Neutrophil (primary cell): Measurements from ENCODE around the gene ZNF681.
A peak's percentile ranks its signal among the peaks of the same experiment; 100 is the strongest.
"Not testable (repeated sequence)": the region's sequence is repeated elsewhere in the genome, so short reads cannot be mapped to it uniquely, and the experiment has no call there.

Source experiments
- H3K27ac ChIP-seq: fragments of 200-600 bp; sonication (generic); 2 replicates; pipeline ENCODE4 v1.5.1; 2016; ENCODE audit warnings: mild to moderate bottlenecking, moderate library complexity
- H3K27me3 ChIP-seq: fragments of 200-600 bp; sonication (generic); 2 replicates; pipeline ENCODE4 v1.6.0; 2016; ENCODE audit warnings: mild to moderate bottlenecking
- H3K36me3 ChIP-seq: fragments of 200-600 bp; sonication (generic); 2 replicates; pipeline ENCODE4 v1.5.1; 2017
- H3K4me1 ChIP-seq, 2 experiments: fragments of 200-600 bp in 1 of 2; sonication (generic) in 1 of 2; 1 replicate in 1 of 2; 2 replicates in 1 of 2; pipeline versions ENCODE4 v1.5.1 to v1.6.1; 2013 to 2016; ENCODE audit warnings: low read depth in 1 of 2, low read length in 1 of 2, mild to moderate bottlenecking in 1 of 2, moderate library complexity in 1 of 2; ENCODE audit not compliant: control insufficient read depth in 1 of 2, insufficient read depth in 1 of 2
- H3K4me3 ChIP-seq, 2 experiments: fragments of 200-600 bp in 1 of 2; sonication (generic) in 1 of 2; 1 replicate in 1 of 2; 2 replicates in 1 of 2; pipeline ENCODE4 v1.5.1; 2013 to 2016; ENCODE audit warnings: low read depth in 1 of 2, low read length in 1 of 2, mild to moderate bottlenecking in 1 of 2, moderate library complexity in 1 of 2
- H3K9me3 ChIP-seq: fragments of 200-600 bp; sonication (generic); 2 replicates; pipeline ENCODE4 v1.5.1; 2016
- TF ChIP-seq, protein P1 (sequence below): fragments of 200-600 bp; sonication (generic); IDR thresholded peaks from 2 replicates; pipeline ENCODE4 v1.5.1; 2016; ENCODE audit warnings: antibody characterized with exemption

ZNF681 gene

DNA sequence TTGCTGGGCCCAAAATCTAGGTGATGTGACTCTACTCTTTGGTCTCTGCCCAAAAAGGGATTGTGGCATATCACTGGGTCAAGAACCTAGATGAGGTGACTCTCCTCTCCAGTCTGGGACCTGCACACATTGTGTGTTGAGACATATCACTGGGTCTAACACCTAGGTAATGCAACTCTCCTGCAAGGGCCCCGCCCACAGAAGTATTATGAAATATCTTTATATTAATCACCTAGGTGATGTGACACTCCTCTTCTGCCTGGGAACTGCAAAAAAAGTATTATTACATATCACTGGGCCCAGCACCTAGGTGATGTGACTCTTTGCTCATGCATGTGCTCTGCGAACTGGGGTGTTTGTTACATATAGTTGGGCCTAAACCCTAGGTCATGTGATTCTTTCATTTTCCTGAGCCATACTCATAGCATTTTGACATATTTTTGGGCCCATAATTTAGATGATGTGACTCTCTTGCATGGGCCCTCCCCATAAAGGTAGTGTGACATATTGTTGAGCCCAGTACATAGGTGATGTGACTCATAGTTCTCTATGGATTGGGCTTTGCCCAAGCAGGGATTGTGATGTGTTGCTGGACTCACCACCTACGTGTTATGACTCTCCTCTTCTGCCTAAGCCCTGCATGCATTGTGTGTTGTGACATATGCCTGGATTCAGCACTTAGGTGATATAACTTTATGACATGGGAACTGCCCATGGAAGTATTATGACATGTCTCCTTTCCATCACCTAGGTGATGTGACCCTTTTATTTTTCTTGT lies 11.2 kb upstream of the ZNF681 start:
- Histone ChIP-seq H3K27ac (no peak overlapping the region), H3K9me3 (peaks cover 4% of the 10 kb centered on the region), H3K4me1 (peaks cover 10% of the 10 kb centered on the region in 2 experiments), H3K4me3 (no peak overlapping the region), H3K36me3 (no peaks in the 10 kb centered on the region), H3K27me3 (no peaks in the 10 kb centered on the region)
- TF ChIP-seq, protein P1, sequence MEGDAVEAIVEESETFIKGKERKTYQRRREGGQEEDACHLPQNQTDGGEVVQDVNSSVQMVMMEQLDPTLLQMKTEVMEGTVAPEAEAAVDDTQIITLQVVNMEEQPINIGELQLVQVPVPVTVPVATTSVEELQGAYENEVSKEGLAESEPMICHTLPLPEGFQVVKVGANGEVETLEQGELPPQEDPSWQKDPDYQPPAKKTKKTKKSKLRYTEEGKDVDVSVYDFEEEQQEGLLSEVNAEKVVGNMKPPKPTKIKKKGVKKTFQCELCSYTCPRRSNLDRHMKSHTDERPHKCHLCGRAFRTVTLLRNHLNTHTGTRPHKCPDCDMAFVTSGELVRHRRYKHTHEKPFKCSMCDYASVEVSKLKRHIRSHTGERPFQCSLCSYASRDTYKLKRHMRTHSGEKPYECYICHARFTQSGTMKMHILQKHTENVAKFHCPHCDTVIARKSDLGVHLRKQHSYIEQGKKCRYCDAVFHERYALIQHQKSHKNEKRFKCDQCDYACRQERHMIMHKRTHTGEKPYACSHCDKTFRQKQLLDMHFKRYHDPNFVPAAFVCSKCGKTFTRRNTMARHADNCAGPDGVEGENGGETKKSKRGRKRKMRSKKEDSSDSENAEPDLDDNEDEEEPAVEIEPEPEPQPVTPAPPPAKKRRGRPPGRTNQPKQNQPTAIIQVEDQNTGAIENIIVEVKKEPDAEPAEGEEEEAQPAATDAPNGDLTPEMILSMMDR = no peak

DNA sequence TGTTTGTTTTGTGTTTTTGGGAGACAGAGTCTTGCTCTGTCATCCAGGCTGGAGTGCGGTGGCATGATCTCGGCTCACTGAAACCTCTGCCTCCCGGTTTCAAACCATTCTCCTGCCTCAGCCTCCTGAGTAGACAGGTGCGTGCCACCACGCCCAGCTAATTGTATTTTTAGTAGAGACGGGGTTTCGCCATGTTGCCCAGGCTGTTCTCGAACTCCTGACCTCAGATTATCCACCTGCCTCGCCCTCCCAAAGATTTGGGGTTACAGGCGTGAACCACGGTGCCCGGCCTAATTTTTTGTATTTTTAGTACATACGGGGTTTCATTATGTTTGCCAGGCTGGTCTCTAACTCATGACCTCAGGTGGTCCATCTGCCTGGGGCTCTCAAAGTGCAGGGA lies 8.3 kb upstream of the ZNF681 start:
- H3K9me3 ChIP-seq = peaks cover 4% of the 10 kb centered on the region
- H3K27ac ChIP-seq = no peak overlapping the region
- peaks cover 11% of the 10 kb centered on the region for H3K27me3 ChIP-seq
- peaks cover 12% of the 10 kb centered on the region in 2 experiments for H3K4me1 ChIP-seq
- H3K4me3 ChIP-seq = no peak overlapping the region
- TF ChIP-seq, protein P1 = no peak
- H3K36me3 ChIP-seq = no peaks in the 10 kb centered on the region

DNA sequence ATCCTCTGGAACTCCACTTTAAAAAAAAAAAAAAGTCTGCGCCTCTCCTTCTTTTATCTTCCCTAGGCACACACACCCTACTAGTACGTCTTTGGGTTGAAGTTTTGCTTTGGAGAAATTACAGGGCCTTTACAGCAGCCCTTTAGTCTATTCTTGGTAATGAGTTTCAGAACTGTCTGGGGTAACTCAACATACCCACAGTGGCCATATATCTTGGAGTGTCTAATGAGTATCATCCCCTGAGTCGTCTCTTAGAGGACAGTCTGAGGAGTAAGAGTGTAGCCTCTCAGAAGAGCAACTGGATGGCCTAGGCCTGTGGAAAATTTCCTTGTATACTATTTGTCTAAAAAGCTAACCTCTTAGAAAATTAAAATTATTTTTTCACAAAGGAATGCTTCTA lies 6.1 kb upstream of the ZNF681 start:
- Histone ChIP-seq H3K27ac (no peak overlapping the region), H3K9me3 (peaks cover 4% of the 10 kb centered on the region), H3K27me3 (peaks cover 11% of the 10 kb centered on the region), H3K4me3 (no peak overlapping the region), H3K36me3 (no peaks in the 10 kb centered on the region), H3K4me1 (peaks cover 12% of the 10 kb centered on the region in 2 experiments)
- TF ChIP-seq, protein P1 = no peak

DNA sequence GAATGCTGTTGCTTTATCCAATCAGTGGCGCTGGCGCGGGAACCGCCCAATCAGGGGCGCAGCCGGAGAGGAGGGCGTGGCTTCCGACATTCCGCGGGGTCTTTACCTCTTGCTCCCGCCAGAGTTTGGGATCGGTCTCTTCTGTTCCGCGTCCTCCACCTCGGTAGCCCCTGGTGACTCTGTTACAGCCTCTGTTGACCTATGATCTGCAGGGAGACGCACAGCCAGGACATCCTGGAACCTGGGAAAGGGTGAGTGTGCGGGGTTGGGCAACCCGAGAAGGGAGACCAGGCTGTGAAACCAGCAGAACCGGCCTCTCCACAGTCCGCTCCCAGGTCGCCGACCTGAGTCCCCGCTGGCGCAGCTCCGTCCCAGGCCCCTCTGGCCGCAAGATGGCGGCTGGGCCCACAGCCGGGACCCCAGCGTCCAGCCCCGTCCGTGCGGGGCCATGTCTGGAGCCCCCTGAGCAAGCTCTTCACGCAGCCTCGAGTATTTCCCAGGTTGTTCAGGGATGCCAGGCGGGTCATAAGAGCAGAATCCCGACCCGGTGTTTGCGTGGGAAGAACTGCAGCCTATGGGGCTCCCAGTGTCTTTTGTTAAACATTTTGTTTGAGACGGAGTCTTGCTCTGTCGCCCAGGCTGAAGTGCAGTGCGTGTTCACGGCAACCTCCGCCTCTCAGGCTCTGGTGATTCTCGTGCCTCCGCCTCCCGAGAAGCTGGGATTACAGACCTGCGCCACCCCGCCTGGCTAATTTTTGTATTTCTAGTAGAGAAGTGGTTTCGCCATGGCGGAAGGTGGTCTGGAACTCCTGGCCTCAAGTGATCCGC lies 4.4 kb upstream of the ZNF681 start:
- no peaks in the 10 kb centered on the region for H3K36me3 ChIP-seq
- no peak overlapping the region for H3K27ac ChIP-seq
- peaks cover 11% of the 10 kb centered on the region for H3K27me3 ChIP-seq
- H3K4me1 ChIP-seq = peaks cover 12 to 16% of the 10 kb centered on the region in 2 experiments
- peaks cover 4% of the 10 kb centered on the region for H3K9me3 ChIP-seq
- peak overlapping the region; percentile 53 to 58 for H3K4me3 ChIP-seq
- TF ChIP-seq, protein P1 = no peak

DNA sequence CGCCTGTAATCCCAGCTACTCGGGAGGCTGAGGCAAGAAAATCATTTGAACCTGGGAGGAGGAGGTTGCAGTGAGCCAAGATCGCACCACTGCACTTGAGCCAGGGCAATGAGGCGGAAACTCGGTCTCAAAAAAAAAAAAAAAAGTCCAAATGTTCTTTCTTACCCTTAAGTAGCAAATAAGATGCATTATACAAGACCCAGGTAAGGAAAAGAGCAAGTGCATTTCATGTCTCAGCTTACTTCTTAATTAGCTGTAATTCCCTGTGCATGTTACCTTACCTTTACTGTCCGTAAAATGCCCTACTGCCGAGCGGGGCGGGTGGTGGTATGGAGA lies 3.8 kb upstream of the ZNF681 start:
- H3K9me3 ChIP-seq = peaks cover 4% of the 10 kb centered on the region
- H3K36me3 ChIP-seq = no peaks in the 10 kb centered on the region
- TF ChIP-seq, protein P1 = no peak
- H3K4me1 ChIP-seq = peaks cover 12 to 18% of the 10 kb centered on the region in 2 experiments
- H3K27ac ChIP-seq = no peak overlapping the region
- peak overlapping the region; percentile 53 to 58 for H3K4me3 ChIP-seq
- H3K27me3 ChIP-seq = peaks cover 11% of the 10 kb centered on the region

DNA sequence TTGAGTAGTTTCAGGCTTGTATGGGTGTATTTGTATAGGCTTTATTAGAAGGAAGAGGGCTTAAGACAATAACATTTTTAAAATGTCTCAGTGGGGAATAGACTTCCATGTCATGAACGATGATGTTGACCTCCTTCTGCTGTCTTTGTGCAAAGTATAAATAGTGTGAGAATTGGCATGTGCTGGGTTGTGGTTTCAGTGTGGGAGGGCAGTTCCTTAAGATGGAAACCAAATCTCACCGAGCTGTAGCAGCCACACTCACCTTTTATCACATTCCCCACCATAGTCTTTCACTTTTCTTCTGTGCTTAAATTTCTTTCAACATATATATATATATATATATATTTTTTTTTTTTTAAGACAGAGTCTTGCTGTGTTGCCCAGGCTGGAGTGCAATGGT lies 1.6 kb upstream of the ZNF681 start:
- Histone ChIP-seq H3K4me1 (peaks cover 12 to 18% of the 10 kb centered on the region in 2 experiments), H3K27me3 (peaks cover 11% of the 10 kb centered on the region)
- H3K27ac ChIP-seq, H3K4me3 ChIP-seq, H3K9me3 ChIP-seq, H3K36me3 ChIP-seq: not testable (repeated sequence)

DNA sequence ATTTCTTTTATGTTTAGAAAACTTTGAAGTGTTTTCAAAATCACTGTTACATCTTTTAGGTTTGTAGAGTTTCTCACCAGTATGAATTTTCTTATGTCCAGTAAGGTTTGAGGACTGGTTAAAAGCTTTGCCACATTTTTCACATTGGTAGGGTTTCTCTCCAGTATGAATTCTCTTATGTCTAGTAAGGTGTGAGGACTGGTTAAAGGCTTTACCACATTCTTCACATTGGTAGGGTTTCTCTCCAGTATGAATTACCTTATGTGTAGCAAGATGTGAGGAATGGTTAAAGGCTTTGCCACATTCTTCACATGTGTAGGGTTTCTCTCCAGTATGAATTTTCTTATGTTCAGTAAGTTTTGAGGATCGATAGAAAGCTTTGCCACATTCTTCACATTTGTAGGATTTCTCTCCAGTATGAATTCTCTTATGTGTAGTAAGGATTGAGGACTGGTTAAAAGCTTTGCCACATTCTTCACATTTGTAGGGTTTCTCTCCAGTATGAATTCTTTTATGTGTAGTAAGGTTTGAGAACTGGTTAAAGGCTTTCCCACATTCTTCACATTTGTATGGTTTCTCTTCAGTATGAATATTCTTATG lies 15.0 kb downstream of the ZNF681 start:
- not testable (repeated sequence) for H3K4me3 ChIP-seq, H3K27ac ChIP-seq, H3K36me3 ChIP-seq, H3K4me1 ChIP-seq, H3K27me3 ChIP-seq
- H3K9me3 ChIP-seq = peaks cover 17% of the 10 kb centered on the region

DNA sequence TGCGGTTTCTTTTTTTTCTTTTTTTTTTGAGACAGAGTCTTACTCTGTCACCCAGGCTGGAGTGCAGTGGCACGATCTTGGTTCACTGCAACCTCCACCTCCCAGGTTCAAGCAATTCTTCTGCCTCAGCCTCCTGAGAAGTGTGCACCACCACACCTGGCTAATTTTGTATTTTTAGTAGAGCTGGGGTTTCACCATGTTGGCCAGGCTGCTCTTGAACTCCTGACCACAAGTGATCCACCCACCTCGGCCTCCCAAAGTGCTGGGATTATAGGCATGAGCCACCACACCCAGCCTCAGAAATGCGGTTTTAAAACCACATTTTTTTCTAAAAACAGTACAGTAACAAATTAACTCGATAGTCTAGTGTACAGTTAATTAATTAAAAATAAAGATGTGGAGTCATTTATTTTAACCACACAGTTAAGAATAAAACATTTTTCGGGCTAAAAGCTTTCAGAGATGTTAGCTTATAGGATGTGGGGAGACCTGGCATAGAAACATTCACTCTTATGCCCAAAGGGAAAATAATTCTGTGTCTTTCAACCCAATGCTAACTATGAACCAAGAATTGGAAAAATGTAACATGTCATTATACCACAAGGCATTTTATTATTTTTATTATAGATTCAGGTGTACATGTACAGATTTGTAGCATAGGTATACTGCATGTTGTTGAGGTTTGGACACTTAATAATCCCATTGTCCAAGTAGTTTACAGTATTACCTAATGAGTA lies 27.8 kb downstream of the ZNF681 start:
- not testable (repeated sequence) for H3K27ac ChIP-seq, H3K27me3 ChIP-seq, H3K4me3 ChIP-seq, H3K9me3 ChIP-seq, H3K4me1 ChIP-seq, H3K36me3 ChIP-seq
